ENCODE results near the gene CACNA2D3. TPM values are rescaled to one million over a fixed set of nuclear protein-coding genes. Genes with fewer than 3 reads are reported as not detected.
"Not testable (repeated sequence)": the region's sequence is repeated elsewhere in the genome, so short reads cannot be mapped to it uniquely, and the experiment has no call there.

CACNA2D3 gene
- total RNA-seq, 1 experiment from 2014 or later = not detected

- POLR2A ChIA-PET = no interaction called here
- H3K4me1 Mint-ChIP-seq (ENCODE audit: low read depth, unreplicated experiment) = no peaks in the 10 kb centered on the region
Observed at GRCh38 chr3:54970895-54971294, 848.5 kb downstream of the CACNA2D3 start.

GRCh38 chr3:54977439-54977838 lies 855.1 kb downstream of the CACNA2D3 start:
- Mint-ChIP-seq H3K4me3 (ENCODE audit: unreplicated experiment) (no peak overlapping the region), H3K4me1 (ENCODE audit: low read depth, unreplicated experiment) (no peaks in the 10 kb centered on the region), H3K36me3 (ENCODE audit: insufficient read depth, unreplicated experiment) (no peaks in the 10 kb centered on the region), H3K9me3 (ENCODE audit: unreplicated experiment) (no peaks in the 10 kb centered on the region), H3K27me3 (ENCODE audit: insufficient read depth, unreplicated experiment) (peaks cover 3% of the 10 kb centered on the region), H3K27ac (ENCODE audit: unreplicated experiment) (no peak overlapping the region)
- no peak for TF ChIP-seq CTCF (IDR thresholded peaks at IDR 0.05; ENCODE audit: insufficient read depth in 1 of 2, low read depth in 1 of 2, low read length in 1 of 2, severe bottlenecking in 1 of 2, unreplicated experiment in 1 of 2)
- H3K4me1 ChIP-seq = no peaks in the 10 kb centered on the region
- no peaks in the 10 kb centered on the region for H3K9me3 ChIP-seq
- DNase-seq = no peak
- BruUV-seq (replicated peaks) = no TSS peak
- CTCF ChIA-PET = no interaction called here
- no peaks in the 10 kb centered on the region for H3K36me3 ChIP-seq (ENCODE audit: control insufficient read depth, insufficient read depth, low read length)
- POLR2A ChIA-PET = no interaction called here
- no peak overlapping the region for H3K4me3 ChIP-seq (ENCODE audit: low read depth, low read length)
- H3K27me3 ChIP-seq (replicated peaks; ENCODE audit: control insufficient read depth, insufficient read depth, low read length) = no peaks in the 10 kb centered on the region; the same call in 1 of the 2 replicates
- intact Hi-C loops (cut with micrococcal nuclease; ENCODE audit: unreplicated experiment) = no loop called here

More at GRCh38 chr3:54970895-54971294, 848.5 kb downstream of the CACNA2D3 start:
- H3K27ac Mint-ChIP-seq (ENCODE audit: unreplicated experiment) = no peak overlapping the region
- peaks cover 2% of the 10 kb centered on the region; the same call in 1 of the 2 replicates for H3K4me1 ChIP-seq
- intact Hi-C loops (cut with micrococcal nuclease; ENCODE audit: unreplicated experiment) = no loop called here
- H3K9me3 Mint-ChIP-seq (ENCODE audit: unreplicated experiment) = no peaks in the 10 kb centered on the region
- BruUV-seq (replicated peaks) = no TSS peak
- no peaks in the 10 kb centered on the region for H3K36me3 Mint-ChIP-seq (ENCODE audit: insufficient read depth, unreplicated experiment)
- TF ChIP-seq CTCF (IDR thresholded peaks at IDR 0.05; ENCODE audit: insufficient read depth in 1 of 2, low read depth in 1 of 2, low read length in 1 of 2, severe bottlenecking in 1 of 2, unreplicated experiment in 1 of 2) = no peak
- CTCF ChIA-PET = no interaction called here
- no peak for DNase-seq
- H3K4me3 ChIP-seq (ENCODE audit: low read depth, low read length) = no peak overlapping the region
- H3K9me3 ChIP-seq = no peaks in the 10 kb centered on the region
- no peak overlapping the region for H3K4me3 Mint-ChIP-seq (ENCODE audit: unreplicated experiment)
- H3K27me3 Mint-ChIP-seq (ENCODE audit: insufficient read depth, unreplicated experiment) = peaks cover 7% of the 10 kb centered on the region
- H3K27me3 ChIP-seq (replicated peaks; ENCODE audit: control insufficient read depth, insufficient read depth, low read length) = no peaks in the 10 kb centered on the region; the same call in 1 of the 2 replicates
- H3K36me3 ChIP-seq (ENCODE audit: control insufficient read depth, insufficient read depth, low read length) = no peaks in the 10 kb centered on the region

DNA sequence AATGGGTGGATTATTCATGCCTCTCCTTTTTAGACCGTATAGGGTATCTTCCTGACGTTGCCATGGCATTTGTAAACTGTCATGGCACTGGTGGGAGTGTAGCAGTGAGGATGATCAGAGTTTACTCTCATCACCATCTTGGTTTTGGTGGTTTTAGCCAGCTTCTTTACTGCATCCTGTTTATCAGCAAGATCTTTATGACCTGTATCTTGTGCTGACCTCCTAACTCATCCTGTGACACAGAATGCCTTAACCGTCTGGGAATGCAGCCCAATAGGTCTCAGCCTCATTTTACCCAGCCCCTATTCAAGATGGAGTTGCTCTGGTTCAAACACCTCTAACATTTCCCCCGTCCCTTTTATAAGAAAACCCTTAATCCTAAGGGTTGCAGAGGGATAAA lies 855.6 kb downstream of the CACNA2D3 start:
- H3K27me3 Mint-ChIP-seq (ENCODE audit: insufficient read depth, unreplicated experiment); H3K36me3 Mint-ChIP-seq (ENCODE audit: insufficient read depth, unreplicated experiment); H3K9me3 ChIP-seq; BruUV-seq (replicated peaks); H3K9me3 Mint-ChIP-seq (ENCODE audit: unreplicated experiment); H3K4me3 ChIP-seq (ENCODE audit: low read depth, low read length); H3K27ac Mint-ChIP-seq (ENCODE audit: unreplicated experiment); H3K27me3 ChIP-seq (replicated peaks; ENCODE audit: control insufficient read depth, insufficient read depth, low read length); H3K4me1 Mint-ChIP-seq (ENCODE audit: low read depth, unreplicated experiment); DNase-seq; H3K4me1 ChIP-seq; POLR2A ChIA-PET; intact Hi-C loops (cut with micrococcal nuclease; ENCODE audit: unreplicated experiment); H3K4me3 Mint-ChIP-seq (ENCODE audit: unreplicated experiment); H3K36me3 ChIP-seq (ENCODE audit: control insufficient read depth, insufficient read depth, low read length); CTCF ChIA-PET: not testable (repeated sequence)

GRCh38 chr3:54982807-54983206 lies 860.5 kb downstream of the CACNA2D3 start:
- Mint-ChIP-seq H3K27ac (ENCODE audit: unreplicated experiment) (no peak overlapping the region), H3K36me3 (ENCODE audit: insufficient read depth, unreplicated experiment) (no peaks in the 10 kb centered on the region), H3K4me1 (ENCODE audit: low read depth, unreplicated experiment) (no peaks in the 10 kb centered on the region), H3K9me3 (ENCODE audit: unreplicated experiment) (no peaks in the 10 kb centered on the region), H3K27me3 (ENCODE audit: insufficient read depth, unreplicated experiment) (no peaks in the 10 kb centered on the region), H3K4me3 (ENCODE audit: unreplicated experiment) (no peak overlapping the region)
- ChIA-PET POLR2A (no interaction called here), CTCF (no interaction called here)
- no peaks in the 10 kb centered on the region for H3K27me3 ChIP-seq (replicated peaks; ENCODE audit: control insufficient read depth, insufficient read depth, low read length)
- H3K4me1 ChIP-seq = no peaks in the 10 kb centered on the region
- H3K9me3 ChIP-seq = no peaks in the 10 kb centered on the region
- DNase-seq = no peak
- intact Hi-C loops (cut with micrococcal nuclease; ENCODE audit: unreplicated experiment) = no loop called here
- no peak overlapping the region for H3K4me3 ChIP-seq (ENCODE audit: low read depth, low read length)
- no TSS peak for BruUV-seq (replicated peaks)
- no peaks in the 10 kb centered on the region for H3K36me3 ChIP-seq (ENCODE audit: control insufficient read depth, insufficient read depth, low read length)
- TF ChIP-seq CTCF (IDR thresholded peaks at IDR 0.05; ENCODE audit: insufficient read depth in 1 of 2, low read depth in 1 of 2, low read length in 1 of 2, severe bottlenecking in 1 of 2, unreplicated experiment in 1 of 2) = no peak

Data from Caco-2 (cell line).